GM12891 (cell line): ENCODE measurements around the gene APBB1. TPM values are rescaled to one million over a fixed set of nuclear protein-coding genes. Genes with fewer than 3 reads are reported as not detected.
A peak's percentile ranks its signal among the peaks of the same experiment; 100 is the strongest.

Experiments used
- DNase-seq: peaks from one replicate; pipeline ENCODE4 v3.0.0; 2011; ENCODE audit warnings: low spot score; ENCODE audit not compliant: insufficient read length
- FAIRE-seq: peaks from 2 replicates; lab custom pipeline; 2011; peaks lifted over from hg19 to GRCh38; lab: Jason Lieb, UNC
- PAX5 ChIP-seq: IDR thresholded peaks from 2 replicates; pipeline ENCODE4 v1.6.1; 2011; ENCODE audit warnings: low read length, moderate library complexity, mild to moderate bottlenecking; ENCODE audit not compliant: insufficient read depth, severe bottlenecking
- POLR2A ChIP-seq: IDR thresholded peaks from 2 replicates; pipeline ENCODE4 v1.6.1; 2011; ENCODE audit warnings: low read depth, low read length, control low read depth
- POLR2AphosphoS5 ChIP-seq: IDR thresholded peaks from 2 replicates; pipeline ENCODE4 v1.6.1; 2011; ENCODE audit warnings: low read depth, low read length, control low read depth
- POU2F2 ChIP-seq: IDR thresholded peaks from 2 replicates; pipeline ENCODE4 v1.6.1; 2011; ENCODE audit warnings: low read depth, mild to moderate bottlenecking, control low read depth, low read length, moderate library complexity
- SPI1 ChIP-seq: IDR thresholded peaks from 2 replicates; pipeline ENCODE4 v1.6.1; 2011; ENCODE audit warnings: low read depth, low read length, control low read depth
- TAF1 ChIP-seq: IDR thresholded peaks from 2 replicates; pipeline ENCODE4 v1.6.1; 2011; ENCODE audit warnings: low read depth, low read length, control low read depth
- polyA plus RNA-seq: library from polyadenylated mRNA; unstranded; fragments of >200 nt; gene quantifications from one replicate; pipeline ENCODE4 v1.2.1, GENCODE V29; 2012; ENCODE audit warnings: low read depth, missing spikeins, inconsistent platforms; ENCODE audit not compliant: missing spikeins

APBB1 gene
- 16.0 TPM for polyA plus RNA-seq

- peak; percentile 93 for FAIRE-seq
- TF ChIP-seq POLR2AphosphoS5 (no peak), SPI1 (no peak), POLR2A (no peak), PAX5 (no peak), TAF1 (no peak), POU2F2 (no peak)
- DNase-seq: peak; percentile 81
Observed at GRCh38 chr11:6419009-6419631, at the start of gene APBB1. TSS of gene APBB1 (minus strand) at chr11:6419094. CDS start at chr11:6411347, 7,747 bp downstream.

- DNase-seq: no peak
- FAIRE-seq: no peak
- no peak for TF ChIP-seq POLR2AphosphoS5
- no peak for TF ChIP-seq SPI1
- no peak for TF ChIP-seq POU2F2
- TF ChIP-seq POLR2A: no peak
- no peak for TF ChIP-seq PAX5
Observed at GRCh38 chr11:6459099-6459450, 40.2 kb upstream of the APBB1 start.

GRCh38 chr11:6458352-6459098 lies 39.6 kb upstream of the APBB1 start:
- TF ChIP-seq POLR2AphosphoS5: no peak
- no peak for TF ChIP-seq PAX5
- TF ChIP-seq POU2F2: no peak
- TF ChIP-seq TAF1: no peak
- no peak for TF ChIP-seq POLR2A
- no peak for TF ChIP-seq SPI1
- DNase-seq (no peak), FAIRE-seq (no peak)

GRCh38 chr11:6457581-6458320 lies 38.9 kb upstream of the APBB1 start:
- FAIRE-seq: no peak
- TF ChIP-seq PAX5 (no peak), POLR2A (no peak), POU2F2 (no peak), SPI1 (no peak), POLR2AphosphoS5 (no peak), TAF1 (no peak)
- no peak for DNase-seq

- no peak for DNase-seq
- no peak for FAIRE-seq
- TF ChIP-seq POU2F2 (no peak), TAF1 (no peak), SPI1 (no peak), PAX5 (no peak), POLR2A (no peak), POLR2AphosphoS5 (no peak)
Observed at GRCh38 chr11:6456361-6457073, 37.6 kb upstream of the APBB1 start.

- TF ChIP-seq PAX5 (no peak), POU2F2 (no peak), SPI1 (no peak), POLR2AphosphoS5 (no peak), POLR2A (no peak), TAF1 (no peak)
- no peak for DNase-seq
- FAIRE-seq: no peak
Observed at GRCh38 chr11:6455070-6455469, 36.2 kb upstream of the APBB1 start.

GRCh38 chr11:6453152-6453551 lies 34.3 kb upstream of the APBB1 start:
- FAIRE-seq (no peak), DNase-seq (no peak)
- no peak for TF ChIP-seq POU2F2
- TF ChIP-seq TAF1: no peak
- TF ChIP-seq POLR2A: no peak
- no peak for TF ChIP-seq POLR2AphosphoS5
- TF ChIP-seq SPI1: no peak
- no peak for TF ChIP-seq PAX5

GRCh38 chr11:6452219-6452618 lies 33.3 kb upstream of the APBB1 start:
- no peak for FAIRE-seq
- DNase-seq: no peak
- TF ChIP-seq POU2F2: no peak
- no peak for TF ChIP-seq SPI1

GRCh38 chr11:6448574-6448973 lies 29.7 kb upstream of the APBB1 start:
- FAIRE-seq: no peak
- no peak for DNase-seq
- no peak for TF ChIP-seq POLR2A
- TF ChIP-seq POLR2AphosphoS5: no peak
- no peak for TF ChIP-seq POU2F2
- no peak for TF ChIP-seq TAF1
- no peak for TF ChIP-seq PAX5
- TF ChIP-seq SPI1: no peak
